ENCODE measurements around the gene OR4D2. TPM values are rescaled to one million over a fixed set of nuclear protein-coding genes. Genes with fewer than 3 reads are reported as not detected.
A peak's percentile ranks its signal among the peaks of the same experiment; 100 is the strongest.

The OR4D2 gene
- total and polyA plus RNA-seq, 4 donors, result not detected

DNA sequence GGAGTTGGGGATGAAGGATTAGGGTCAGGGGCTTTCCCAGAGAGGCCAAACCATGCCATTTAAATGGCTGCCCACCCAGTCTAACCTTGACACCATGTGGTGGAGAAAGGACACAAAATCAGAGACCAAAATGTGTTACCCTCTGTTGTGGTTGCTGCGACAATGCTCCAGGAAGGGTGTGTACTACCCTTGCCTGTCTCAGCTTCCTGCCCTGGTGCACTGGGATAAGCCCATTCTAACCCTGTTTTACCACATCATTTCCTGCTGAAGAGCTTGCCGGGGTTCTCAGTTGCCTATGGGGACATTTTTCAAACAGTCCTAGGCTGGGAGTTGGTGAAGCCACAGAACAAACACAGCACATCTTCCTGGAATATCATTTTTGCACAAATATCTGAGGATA, 13.7 kb upstream of the OR4D2 start:
- peaks cover 0 to 10% (median 0%) of the 10 kb centered on the region in 5 donors for H3K4me1 ChIP-seq (ENCODE audit: control insufficient read depth in 5 of 5, insufficient read depth in 5 of 5, low read length in 5 of 5)
- 8 to 39% methylated on average over 2 of the region's 2 CpGs for WGBS, 2 donors
- H3K27me3 ChIP-seq (ENCODE audit: control insufficient read depth in 3 of 3, insufficient read depth in 3 of 3, low read length in 2 of 3), result peaks cover 0 to 68% (median 31%) of the 10 kb centered on the region in 3 donors
- H3K9me3 ChIP-seq (ENCODE audit: control insufficient read depth in 4 of 4, insufficient read depth in 3 of 4, low read length in 3 of 4), result no peaks in the 10 kb centered on the region
- TF ChIP-seq, protein P1, sequence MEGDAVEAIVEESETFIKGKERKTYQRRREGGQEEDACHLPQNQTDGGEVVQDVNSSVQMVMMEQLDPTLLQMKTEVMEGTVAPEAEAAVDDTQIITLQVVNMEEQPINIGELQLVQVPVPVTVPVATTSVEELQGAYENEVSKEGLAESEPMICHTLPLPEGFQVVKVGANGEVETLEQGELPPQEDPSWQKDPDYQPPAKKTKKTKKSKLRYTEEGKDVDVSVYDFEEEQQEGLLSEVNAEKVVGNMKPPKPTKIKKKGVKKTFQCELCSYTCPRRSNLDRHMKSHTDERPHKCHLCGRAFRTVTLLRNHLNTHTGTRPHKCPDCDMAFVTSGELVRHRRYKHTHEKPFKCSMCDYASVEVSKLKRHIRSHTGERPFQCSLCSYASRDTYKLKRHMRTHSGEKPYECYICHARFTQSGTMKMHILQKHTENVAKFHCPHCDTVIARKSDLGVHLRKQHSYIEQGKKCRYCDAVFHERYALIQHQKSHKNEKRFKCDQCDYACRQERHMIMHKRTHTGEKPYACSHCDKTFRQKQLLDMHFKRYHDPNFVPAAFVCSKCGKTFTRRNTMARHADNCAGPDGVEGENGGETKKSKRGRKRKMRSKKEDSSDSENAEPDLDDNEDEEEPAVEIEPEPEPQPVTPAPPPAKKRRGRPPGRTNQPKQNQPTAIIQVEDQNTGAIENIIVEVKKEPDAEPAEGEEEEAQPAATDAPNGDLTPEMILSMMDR (IDR thresholded peaks at IDR 0.05; ENCODE audit: control extremely low read depth, extremely low read depth), result no peak
- no peak overlapping the region for H3K27ac ChIP-seq (ENCODE audit: low read depth in 1 of 2, low read length in 1 of 2)
- DNase-seq, result no peak
- no peak overlapping the region for H3K4me3 ChIP-seq
- ATAC-seq (ENCODE audit: insufficient read depth, low FRiP score), result no peak
- no peak overlapping the region for H3K9ac ChIP-seq (ENCODE audit: insufficient read depth in 1 of 2, low read length in 2 of 2)
- H3K36me3 ChIP-seq (ENCODE audit: control insufficient read depth in 4 of 4, insufficient read depth in 4 of 4, low read length in 4 of 4), result no peaks in the 10 kb centered on the region

DNA sequence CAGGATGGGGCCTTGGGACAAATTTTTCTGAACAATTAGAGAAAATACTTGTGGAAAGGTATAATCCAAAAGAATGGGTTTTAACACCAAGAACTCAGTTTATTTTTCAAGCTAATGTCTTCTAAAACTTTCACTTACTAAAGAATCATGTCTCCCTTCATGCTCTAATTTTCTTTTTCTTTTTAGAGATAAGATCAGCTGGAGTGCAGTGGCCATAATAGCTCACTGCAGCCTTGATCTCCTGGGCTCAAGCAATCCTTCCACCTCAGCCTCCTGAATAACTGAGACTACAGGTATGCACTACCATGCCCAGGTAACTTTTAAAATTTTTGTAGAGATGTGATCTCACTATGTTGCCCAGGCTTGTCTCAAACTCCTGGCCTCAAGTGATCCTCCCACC, 13.1 kb upstream of the OR4D2 start:
- TF ChIP-seq, protein P1 (IDR thresholded peaks at IDR 0.05; ENCODE audit: control extremely low read depth, extremely low read depth), result no peak
- DNase-seq (no peak), ATAC-seq (ENCODE audit: insufficient read depth, low FRiP score) (no peak)
- H3K36me3 ChIP-seq (ENCODE audit: control insufficient read depth in 4 of 4, insufficient read depth in 4 of 4, low read length in 4 of 4), result no peaks in the 10 kb centered on the region
- no peak overlapping the region for H3K27ac ChIP-seq (ENCODE audit: low read depth in 1 of 2, low read length in 1 of 2)
- no peak overlapping the region for H3K4me3 ChIP-seq
- H3K4me1 ChIP-seq (ENCODE audit: control insufficient read depth in 5 of 5, insufficient read depth in 5 of 5, low read length in 5 of 5), result peaks cover 0 to 10% (median 0%) of the 10 kb centered on the region in 5 donors
- H3K27me3 ChIP-seq (ENCODE audit: control insufficient read depth in 3 of 3, insufficient read depth in 3 of 3, low read length in 2 of 3), result peaks cover 0 to 70% (median 33%) of the 10 kb centered on the region in 3 donors
- no peak overlapping the region for H3K9ac ChIP-seq (ENCODE audit: insufficient read depth in 1 of 2, low read length in 2 of 2)
- no peaks in the 10 kb centered on the region for H3K9me3 ChIP-seq (ENCODE audit: control insufficient read depth in 4 of 4, insufficient read depth in 3 of 4, low read length in 3 of 4)

DNA sequence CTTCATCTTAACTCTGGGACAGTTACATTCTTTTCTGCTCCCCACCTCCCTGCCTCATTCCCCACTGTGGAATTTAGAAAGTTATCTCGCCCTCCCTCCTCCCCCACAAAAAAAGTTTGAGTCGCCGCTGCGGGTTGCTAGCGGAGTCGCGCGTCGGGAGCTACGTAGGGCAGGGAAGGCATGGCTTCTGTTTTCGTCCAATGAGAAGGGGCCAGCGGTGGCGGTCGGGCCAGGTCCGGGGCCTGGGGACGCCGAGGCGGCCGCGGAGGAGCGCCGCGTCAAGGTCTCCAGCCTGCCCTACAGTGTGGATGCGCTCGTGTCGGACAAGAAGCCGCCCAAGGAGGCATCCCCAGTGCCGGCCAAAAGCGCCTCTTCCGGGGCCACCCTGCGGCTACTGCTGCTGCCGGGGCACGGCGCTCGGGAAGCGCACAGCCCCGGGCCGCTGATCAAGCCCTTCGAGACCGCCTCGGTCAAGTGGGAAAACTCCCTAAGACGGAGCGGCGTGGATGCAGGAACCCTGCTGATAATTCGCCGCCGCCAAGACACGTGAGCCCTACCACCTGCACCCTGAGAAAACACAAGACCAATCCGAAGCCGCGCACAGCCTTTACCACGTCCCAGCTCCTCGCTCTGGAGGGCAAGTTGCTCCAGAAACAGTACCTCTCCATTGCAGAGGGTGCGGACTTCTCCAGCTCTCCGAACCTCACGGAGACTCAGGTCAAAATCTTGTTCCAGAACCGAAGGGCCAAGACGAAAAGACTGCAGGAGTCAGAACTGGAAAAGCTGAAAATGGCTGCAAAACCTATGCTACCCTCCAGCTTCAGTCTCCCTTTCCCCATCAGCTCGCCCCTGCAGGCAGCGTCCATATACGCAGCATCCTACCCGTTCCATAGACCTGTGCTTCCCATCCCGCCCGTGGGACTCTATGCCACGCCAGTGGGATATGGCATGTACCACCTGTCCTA, 9.7 kb upstream of the OR4D2 start:
- peaks cover 2 to 73% (median 31%) of the 10 kb centered on the region in 3 donors for H3K27me3 ChIP-seq (ENCODE audit: control insufficient read depth in 3 of 3, insufficient read depth in 3 of 3, low read length in 2 of 3)
- no peaks in the 10 kb centered on the region for H3K36me3 ChIP-seq (ENCODE audit: control insufficient read depth in 4 of 4, insufficient read depth in 4 of 4, low read length in 4 of 4)
- H3K9ac ChIP-seq (ENCODE audit: insufficient read depth in 1 of 2, low read length in 2 of 2), result no peak overlapping the region

More for the DNA sequence above, 9.7 kb upstream of the OR4D2 start:
- TF ChIP-seq, protein P1 (IDR thresholded peaks at IDR 0.05; ENCODE audit: control extremely low read depth, extremely low read depth), result no peak
- no peak for ATAC-seq (ENCODE audit: insufficient read depth, low FRiP score)
- Histone ChIP-seq H3K4me3 (peak overlapping the region; percentile 45), H3K27ac (ENCODE audit: low read depth in 1 of 2, low read length in 1 of 2) (no peak overlapping the region), H3K9me3 (ENCODE audit: control insufficient read depth in 4 of 4, insufficient read depth in 3 of 4, low read length in 3 of 4) (no peaks in the 10 kb centered on the region), H3K4me1 (ENCODE audit: control insufficient read depth in 5 of 5, insufficient read depth in 5 of 5, low read length in 5 of 5) (peaks cover 0 to 10% (median 0%) of the 10 kb centered on the region in 5 donors)
- WGBS, 2 donors, result 1 to 2% methylated on average over 62 to 65 of the region's 65 CpGs
- DNase-seq, result peak; percentile 10 to 30 (median 14)

Data from lung (tissue), 12 donors.